Small intestine (tissue), 7 donors: ENCODE data around the gene LYRM4. TPM values are rescaled to one million over a fixed set of nuclear protein-coding genes. Genes with fewer than 3 reads are reported as not detected.

Experiments used
- DNase-seq, 2 donors: peaks; one replicate each; pipeline versions ENCODE4 v3.0.0 to v3.0.0-alpha.2; 2013
- FAIRE-seq: peaks from 2 replicates; lab custom pipeline; 2012; peaks lifted over from hg19 to GRCh38; lab: Jason Lieb, UNC
- H3K27ac ChIP-seq, 3 donors: one replicate each; pipeline ENCODE4 v1.5.1; 2013; ENCODE audit warnings: low read length in 2 of 3, mild to moderate bottlenecking in 2 of 3, control low read depth in 1 of 3, inconsistent platforms in 1 of 3, low read depth in 1 of 3, moderate library complexity in 1 of 3
- H3K27me3 ChIP-seq, 3 donors: one replicate each; pipeline ENCODE4 v1.6.1; 2013; ENCODE audit warnings: low read length in 3 of 3, inconsistent platforms in 1 of 3; ENCODE audit not compliant: control insufficient read depth in 3 of 3, insufficient read depth in 3 of 3
- H3K36me3 ChIP-seq, 3 donors: one replicate each; pipeline ENCODE4 v1.6.1; 2013; ENCODE audit warnings: low read length in 3 of 3, inconsistent platforms in 1 of 3, low read depth in 1 of 3, mild to moderate bottlenecking in 1 of 3, moderate library complexity in 1 of 3; ENCODE audit not compliant: control insufficient read depth in 3 of 3, insufficient read depth in 2 of 3
- H3K4me1 ChIP-seq, 3 donors: one replicate each; pipeline ENCODE4 v1.6.1; 2013; ENCODE audit warnings: low read length in 2 of 3, inconsistent platforms in 1 of 3, low read depth in 1 of 3, mild to moderate bottlenecking in 1 of 3, moderate library complexity in 1 of 3; ENCODE audit not compliant: control insufficient read depth in 3 of 3, insufficient read depth in 2 of 3
- H3K4me3 ChIP-seq, 3 donors: one replicate each; pipeline ENCODE4 v1.5.1; 2013; ENCODE audit warnings: low read length in 3 of 3, control low read depth in 1 of 3, inconsistent platforms in 1 of 3, low read depth in 1 of 3, mild to moderate bottlenecking in 1 of 3, moderate library complexity in 1 of 3
- H3K9me3 ChIP-seq, 2 donors: one replicate each; pipeline ENCODE4 v1.6.1; 2013; ENCODE audit warnings: low read depth in 1 of 2, low read length in 1 of 2; ENCODE audit not compliant: control insufficient read depth in 2 of 2, insufficient read depth in 1 of 2
- WGBS, 3 donors: extraction: QIAGEN DNeasy Blood & Tissue Kit; methylation state at CpG; one replicate each; pipeline ENCODE4 v1.1.7; 2013; 5-methylcytosine and 5-hydroxymethylcytosine counted together
- polyA plus RNA-seq, 4 donors: library from polyadenylated mRNA; stranded (reverse) in 3 of 4; unstranded in 1 of 4; fragments of 200-250 nt in 3 of 4; fragments of 120-200 nt in 1 of 4; gene quantifications; one replicate each; pipeline versions ENCODE4 v1.2.1 to v1.2.3, GENCODE V29; 2013
- donor health status: healthy with polysubstance abuse.
- donor health status: control.
- donor health status: control.
- donor health status: Bipolar disorder and iron deficiency.
- donor health status: healthy.

LYRM4 gene
- polyA plus RNA-seq, 4 donors = 6.5 to 20.5 (median 14.3) TPM

GRCh38 chr6:5278565-5279120 lies 17.9 kb upstream of the LYRM4 start:
- DNase-seq = no peak
- 84 to 94% (median 93%) methylated on average over 3 of the region's 3 CpGs for WGBS, 3 donors
- no peak overlapping the region for H3K4me3 ChIP-seq
- no peaks in the 10 kb centered on the region for H3K4me1 ChIP-seq
- no peak overlapping the region for H3K27ac ChIP-seq
- peaks cover 0 to 3% (median 0%) of the 10 kb centered on the region in 3 donors for H3K36me3 ChIP-seq
- peaks cover 0 to 3% of the 10 kb centered on the region in 2 donors for H3K9me3 ChIP-seq
- FAIRE-seq = no peak
- no peaks in the 10 kb centered on the region for H3K27me3 ChIP-seq

GRCh38 chr6:5278047-5278446 lies 17.3 kb upstream of the LYRM4 start:
- Histone ChIP-seq H3K27ac (no peak overlapping the region), H3K36me3 (peaks cover 0 to 3% (median 0%) of the 10 kb centered on the region in 3 donors), H3K27me3 (no peaks in the 10 kb centered on the region), H3K9me3 (peaks cover 0 to 3% of the 10 kb centered on the region in 2 donors), H3K4me3 (no peak overlapping the region), H3K4me1 (no peaks in the 10 kb centered on the region)
- DNase-seq (no peak), FAIRE-seq (no peak)
- 82 to 88% (median 83%) methylated on average over 5 of the region's 5 CpGs for WGBS, 3 donors

GRCh38 chr6:5277589-5277988 lies 16.8 kb upstream of the LYRM4 start:
- no peak overlapping the region for H3K4me3 ChIP-seq
- FAIRE-seq (no peak), DNase-seq (no peak)
- H3K27me3 ChIP-seq = no peaks in the 10 kb centered on the region
- H3K4me1 ChIP-seq = no peaks in the 10 kb centered on the region
- 88 to 97% (median 93%) methylated on average over 3 of the region's 3 CpGs for WGBS, 3 donors
- H3K27ac ChIP-seq = no peak overlapping the region
- peaks cover 0 to 3% of the 10 kb centered on the region in 2 donors for H3K9me3 ChIP-seq
- H3K36me3 ChIP-seq = peaks cover 0 to 3% (median 0%) of the 10 kb centered on the region in 3 donors

- 87 to 93% (median 88%) methylated on average over 2 of the region's 2 CpGs for WGBS, 3 donors
- H3K9me3 ChIP-seq = peaks cover 0 to 3% of the 10 kb centered on the region in 2 donors
- FAIRE-seq (no peak), DNase-seq (no peak)
- H3K36me3 ChIP-seq = peaks cover 0 to 3% (median 0%) of the 10 kb centered on the region in 3 donors
- H3K4me3 ChIP-seq = no peak overlapping the region
- no peaks in the 10 kb centered on the region for H3K4me1 ChIP-seq
- H3K27ac ChIP-seq = no peak overlapping the region
- H3K27me3 ChIP-seq = no peaks in the 10 kb centered on the region
Measured at GRCh38 chr6:5276581-5276980, 15.8 kb upstream of the LYRM4 start.

GRCh38 chr6:5275497-5275896 lies 14.7 kb upstream of the LYRM4 start:
- Histone ChIP-seq H3K9me3 (peaks cover 0 to 3% of the 10 kb centered on the region in 2 donors), H3K36me3 (peaks cover 0 to 3% (median 0%) of the 10 kb centered on the region in 3 donors), H3K4me1 (no peaks in the 10 kb centered on the region), H3K4me3 (no peak overlapping the region), H3K27me3 (no peaks in the 10 kb centered on the region), H3K27ac (no peak overlapping the region)
- FAIRE-seq (no peak), DNase-seq (no peak)
- WGBS, 3 donors = 84 to 95% (median 88%) methylated on average over 2 of the region's 2 CpGs

- H3K4me1 ChIP-seq = no peaks in the 10 kb centered on the region
- 92 to 98% (median 92%) methylated on average over 3 of the region's 3 CpGs for WGBS, 3 donors
- H3K27me3 ChIP-seq = no peaks in the 10 kb centered on the region
- peaks cover 0 to 3% (median 0%) of the 10 kb centered on the region in 3 donors for H3K36me3 ChIP-seq
- no peak overlapping the region for H3K27ac ChIP-seq
- no peak for FAIRE-seq
- DNase-seq = no peak
- no peaks in the 10 kb centered on the region for H3K9me3 ChIP-seq
- H3K4me3 ChIP-seq = no peak overlapping the region
Measured at GRCh38 chr6:5274231-5274630, 13.5 kb upstream of the LYRM4 start.

GRCh38 chr6:5271926-5272325 lies 11.2 kb upstream of the LYRM4 start:
- H3K27me3 ChIP-seq = no peaks in the 10 kb centered on the region
- H3K4me1 ChIP-seq = no peaks in the 10 kb centered on the region
- WGBS, 3 donors = 93 to 97% (median 95%) methylated on average over 6 of the region's 6 CpGs
- no peak for DNase-seq
- no peaks in the 10 kb centered on the region for H3K36me3 ChIP-seq
- no peak overlapping the region for H3K27ac ChIP-seq
- no peak overlapping the region for H3K4me3 ChIP-seq
- no peak for FAIRE-seq
- H3K9me3 ChIP-seq = no peaks in the 10 kb centered on the region

- no peak for DNase-seq
- Histone ChIP-seq H3K4me1 (no peaks in the 10 kb centered on the region), H3K27me3 (no peaks in the 10 kb centered on the region), H3K4me3 (no peak overlapping the region), H3K9me3 (no peaks in the 10 kb centered on the region), H3K27ac (no peak overlapping the region), H3K36me3 (peaks cover 0 to 2% (median 0%) of the 10 kb centered on the region in 3 donors)
- no peak for FAIRE-seq
- WGBS, 3 donors = 63 to 72% (median 69%) methylated on average over 5 of the region's 5 CpGs
Measured at GRCh38 chr6:5270093-5270680, 9.4 kb upstream of the LYRM4 start.
